Brain microvascular endothelial cell (primary cell): ENCODE data around the gene BEAN1.

Experiments used
- DNase-seq: peaks from one replicate; pipeline ENCODE4 v3.0.0-alpha.2; 2020
- H3K27ac ChIP-seq: fragments of 250-450 bp; sonication (Bioruptor Pico); 2 replicates; pipeline ENCODE4 v1.5.1; 2020; ENCODE audit warnings: mild to moderate bottlenecking, moderate library complexity
- H3K27me3 ChIP-seq: fragments of 250-450 bp; sonication (Bioruptor Pico); replicated peaks from 2 replicates; pipeline ENCODE4 v1.5.1; 2020; ENCODE audit warnings: mild to moderate bottlenecking
- H3K36me3 ChIP-seq: fragments of 250-450 bp; sonication (Bioruptor Pico); replicated peaks from 2 replicates; pipeline ENCODE4 v1.5.1; 2020; ENCODE audit warnings: mild to moderate bottlenecking
- H3K4me3 ChIP-seq: 2 replicates; pipeline ENCODE4 v1.5.1; 2011; ENCODE audit warnings: low read depth, mild to moderate bottlenecking, control low read depth, low read length, moderate library complexity
- in situ Hi-C: cut with HindIII; loops from 2 replicates; pipeline ENCODE4 v1.10.0; 2017; ENCODE audit warnings: low sequenced_read_pairs, low pct_ligation_motif_present
- TF ChIP-seq, protein P1 (sequence below): IDR thresholded peaks from 2 replicates; pipeline ENCODE4 v1.5.1; 2011; ENCODE audit warnings: low read depth, mild to moderate bottlenecking, moderate library complexity, low read length, control low read depth, inconsistent platforms; ENCODE audit errors: missing control alignments

Gene BEAN1

DNA sequence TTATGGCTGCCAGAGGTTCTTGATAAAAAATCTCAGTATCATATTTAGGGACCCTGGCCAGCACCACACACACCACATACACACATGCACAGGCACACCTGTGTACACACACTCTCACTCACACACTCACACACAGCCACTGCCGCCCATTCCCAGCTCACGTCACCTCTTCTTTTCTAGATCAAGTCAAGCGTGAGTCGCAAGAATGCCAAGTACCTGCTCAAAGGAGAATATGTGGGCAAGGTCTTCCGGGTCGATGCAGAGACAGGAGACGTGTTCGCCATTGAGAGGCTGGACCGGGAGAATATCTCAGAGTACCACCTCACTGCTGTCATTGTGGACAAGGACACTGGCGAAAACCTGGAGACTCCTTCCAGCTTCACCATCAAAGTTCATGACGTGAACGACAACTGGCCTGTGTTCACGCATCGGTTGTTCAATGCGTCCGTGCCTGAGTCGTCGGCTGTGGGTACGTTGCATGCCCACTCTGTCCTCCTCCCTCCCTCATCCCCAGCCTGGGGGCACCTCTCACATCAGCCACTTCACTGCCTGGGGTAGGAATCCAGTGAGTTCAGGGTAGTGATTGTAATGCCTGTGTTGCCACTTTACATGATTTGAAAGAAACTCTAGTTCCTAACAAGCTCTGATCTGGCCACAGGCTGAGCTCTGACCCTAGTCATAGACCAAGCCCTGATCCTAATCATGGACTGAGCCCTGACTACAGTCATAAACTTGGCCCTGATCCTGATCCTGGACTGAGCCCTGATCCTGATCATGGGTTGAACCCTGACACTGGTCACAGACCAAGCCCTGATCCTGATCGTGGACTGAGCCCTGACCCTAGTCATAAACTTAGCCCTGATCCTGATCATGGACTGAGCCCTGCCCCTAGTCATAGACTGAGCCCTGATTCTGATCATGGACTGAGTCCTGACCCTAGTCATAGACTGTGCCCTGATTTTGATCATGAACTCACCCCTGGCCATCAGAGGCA lies 40.2 kb upstream of the BEAN1 start:
- no peaks in the 10 kb centered on the region for H3K27me3 ChIP-seq
- in situ Hi-C loops: no loop called here
- TF ChIP-seq, protein P1, sequence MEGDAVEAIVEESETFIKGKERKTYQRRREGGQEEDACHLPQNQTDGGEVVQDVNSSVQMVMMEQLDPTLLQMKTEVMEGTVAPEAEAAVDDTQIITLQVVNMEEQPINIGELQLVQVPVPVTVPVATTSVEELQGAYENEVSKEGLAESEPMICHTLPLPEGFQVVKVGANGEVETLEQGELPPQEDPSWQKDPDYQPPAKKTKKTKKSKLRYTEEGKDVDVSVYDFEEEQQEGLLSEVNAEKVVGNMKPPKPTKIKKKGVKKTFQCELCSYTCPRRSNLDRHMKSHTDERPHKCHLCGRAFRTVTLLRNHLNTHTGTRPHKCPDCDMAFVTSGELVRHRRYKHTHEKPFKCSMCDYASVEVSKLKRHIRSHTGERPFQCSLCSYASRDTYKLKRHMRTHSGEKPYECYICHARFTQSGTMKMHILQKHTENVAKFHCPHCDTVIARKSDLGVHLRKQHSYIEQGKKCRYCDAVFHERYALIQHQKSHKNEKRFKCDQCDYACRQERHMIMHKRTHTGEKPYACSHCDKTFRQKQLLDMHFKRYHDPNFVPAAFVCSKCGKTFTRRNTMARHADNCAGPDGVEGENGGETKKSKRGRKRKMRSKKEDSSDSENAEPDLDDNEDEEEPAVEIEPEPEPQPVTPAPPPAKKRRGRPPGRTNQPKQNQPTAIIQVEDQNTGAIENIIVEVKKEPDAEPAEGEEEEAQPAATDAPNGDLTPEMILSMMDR: no peak
- no peak overlapping the region for H3K27ac ChIP-seq
- H3K36me3 ChIP-seq: no peaks in the 10 kb centered on the region
- DNase-seq: no peak
- H3K4me3 ChIP-seq: no peak overlapping the region

- Histone ChIP-seq H3K27ac (no peak overlapping the region), H3K36me3 (no peaks in the 10 kb centered on the region), H3K27me3 (no peaks in the 10 kb centered on the region), H3K4me3 (no peak overlapping the region)
- TF ChIP-seq, protein P1: no peak
- DNase-seq: no peak
- in situ Hi-C loops: no loop called here
Observed at GRCh38 chr16:66387817-66388332, 39.2 kb upstream of the BEAN1 start.

DNA sequence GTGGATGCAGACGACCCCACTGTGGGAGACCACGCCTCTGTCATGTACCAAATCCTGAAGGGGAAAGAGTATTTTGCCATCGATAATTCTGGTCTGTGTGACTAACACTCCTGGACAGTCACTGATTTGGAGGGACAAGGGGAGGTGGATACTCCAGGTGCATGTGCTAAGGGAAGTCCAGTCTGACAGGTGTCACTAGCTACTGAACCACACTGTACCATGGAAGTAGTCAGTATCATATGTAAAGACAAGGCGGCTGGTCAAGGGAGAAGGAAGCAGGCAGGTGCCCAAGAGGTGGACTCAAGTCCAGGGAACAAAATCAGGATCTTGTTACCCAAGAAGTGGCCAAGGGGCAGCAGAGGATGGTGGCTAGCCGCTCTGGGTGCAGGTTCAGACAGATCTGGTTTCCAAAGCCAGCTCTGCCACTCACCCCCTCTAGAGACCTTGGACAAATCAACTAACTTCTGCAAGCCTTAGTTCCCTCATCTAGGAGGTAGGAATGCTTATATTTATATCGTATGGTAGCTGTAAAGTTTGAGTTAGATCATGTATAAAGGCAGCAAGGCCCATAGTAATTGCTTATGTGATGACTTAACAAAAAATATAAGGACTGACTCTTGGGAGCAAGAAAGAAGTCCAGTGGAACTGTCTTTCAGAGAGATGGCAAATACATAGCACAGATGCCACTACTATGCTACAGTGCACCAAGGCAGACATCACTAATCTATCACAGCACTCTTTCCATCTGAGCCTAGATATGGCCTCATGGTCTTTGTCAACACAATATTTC lies 38.5 kb upstream of the BEAN1 start:
- Histone ChIP-seq H3K36me3 (no peaks in the 10 kb centered on the region), H3K27me3 (no peaks in the 10 kb centered on the region), H3K4me3 (no peak overlapping the region), H3K27ac (no peak overlapping the region)
- DNase-seq: no peak
- in situ Hi-C loops: no loop called here
- TF ChIP-seq, protein P1: no peak

DNA sequence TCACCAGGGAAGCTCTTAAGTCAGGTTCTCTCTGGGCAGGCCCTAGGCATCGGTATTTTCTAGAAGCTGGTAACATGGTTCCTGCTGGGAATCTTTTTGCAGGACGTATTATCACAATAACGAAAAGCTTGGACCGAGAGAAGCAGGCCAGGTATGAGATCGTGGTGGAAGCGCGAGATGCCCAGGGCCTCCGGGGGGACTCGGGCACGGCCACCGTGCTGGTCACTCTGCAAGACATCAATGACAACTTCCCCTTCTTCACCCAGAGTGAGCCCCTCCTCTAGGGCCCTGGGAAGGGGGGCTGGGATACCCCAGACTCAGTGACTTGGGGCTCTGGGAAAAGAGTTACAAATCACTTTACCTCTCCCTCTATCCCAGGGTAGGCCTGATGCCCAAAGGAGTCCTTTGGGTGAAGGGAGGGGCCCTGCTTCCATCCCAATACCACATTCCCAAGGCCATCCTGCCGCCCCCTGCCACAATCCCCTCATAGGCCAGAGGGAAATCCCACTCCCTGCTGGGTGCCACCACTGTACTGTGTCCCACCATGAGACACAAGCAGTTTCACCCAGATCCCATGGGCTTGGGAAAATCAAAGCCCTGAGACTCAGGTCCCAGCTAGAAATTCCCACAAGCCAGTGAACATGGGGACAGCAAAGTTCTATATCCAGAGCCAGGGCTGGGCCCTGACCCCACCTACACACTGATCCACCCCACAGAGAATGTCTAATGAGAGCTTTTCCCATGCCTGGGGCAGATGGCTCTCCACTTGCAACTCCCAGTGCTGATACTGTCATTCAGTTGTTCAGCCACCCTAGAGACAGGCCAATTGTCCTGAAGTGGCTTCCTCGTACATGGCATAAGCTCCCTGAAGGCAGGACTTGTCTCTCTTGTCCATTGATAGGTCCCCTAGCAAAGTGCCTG lies 37.6 kb upstream of the BEAN1 start:
- TF ChIP-seq, protein P1: no peak
- in situ Hi-C loops: no loop called here
- DNase-seq: no peak
- H3K27ac ChIP-seq: no peak overlapping the region
- H3K4me3 ChIP-seq: no peak overlapping the region
- H3K27me3 ChIP-seq: no peaks in the 10 kb centered on the region
- H3K36me3 ChIP-seq: no peaks in the 10 kb centered on the region
